Activated B cell treated with CpG ODN at 0.5 μM for 24 hours (primary cell): ENCODE measurements around the gene CSGALNACT2. TPM values are rescaled to one million over a fixed set of nuclear protein-coding genes. Genes with fewer than 3 reads are reported as not detected.

ENCODE experiments used
- ATAC-seq: fragments of 200-7000 bp; cut with Tn5 transposase; one replicate; pipeline ENCODE4 v1.10.0; 2021; ENCODE audit warnings: low read depth, mild to moderate bottlenecking, moderate library complexity
- CTCF ChIA-PET: fragments of 350-600 bp; sonication (Branson Sonifier 250); formaldehyde crosslinking; loops from one replicate; lab custom pipeline; 2021; ENCODE audit warnings: antibody characterized with exemption; lab: Charles Lee
- POLR2A ChIA-PET: fragments of 350-600 bp; sonication (Branson Sonifier 250); formaldehyde crosslinking; loops from one replicate; lab custom pipeline; 2021; ENCODE audit warnings: antibody characterized with exemption; lab: Charles Lee
- DNase-seq: peaks from one replicate; pipeline ENCODE4 v3.0.0; 2022
- H3K27ac Mint-ChIP-seq: one replicate; pipeline ENCODE4 v1.8.0; 2020; ENCODE audit warnings: mixed read lengths
- H3K27me3 Mint-ChIP-seq: one replicate; pipeline ENCODE4 v1.8.0; 2021; ENCODE audit warnings: mixed read lengths
- H3K36me3 Mint-ChIP-seq: one replicate; pipeline ENCODE4 v1.8.0; 2021; ENCODE audit warnings: low read depth, mixed read lengths
- H3K4me1 Mint-ChIP-seq: one replicate; pipeline ENCODE4 v1.8.0; 2021; ENCODE audit warnings: mixed read lengths
- H3K4me3 Mint-ChIP-seq: one replicate; pipeline ENCODE4 v1.8.0; 2020; ENCODE audit warnings: mild to moderate bottlenecking, mixed read lengths
- H3K9me3 Mint-ChIP-seq: one replicate; pipeline ENCODE4 v1.8.0; 2020; ENCODE audit warnings: mixed read lengths
- intact Hi-C: fragments of 100-400 bp; cut with micrococcal nuclease; formaldehyde crosslinking; loops from one replicate; pipeline ENCODE4 v1.15.1; 2024
- total RNA-seq: library from RNA; stranded (reverse); gene quantifications from 2 replicates; pipeline ENCODE4 v1.2.3, GENCODE V29; 2022
- TF ChIP-seq, protein P1 (sequence below): fragments of 200-600 bp; IDR thresholded peaks from one replicate; pipeline ENCODE4 v1.8.0; 2022; ENCODE audit warnings: antibody characterized with exemption, mild to moderate bottlenecking

Gene CSGALNACT2
- total RNA-seq, 1 donor from 2014 or later: 17.4 TPM

DNA sequence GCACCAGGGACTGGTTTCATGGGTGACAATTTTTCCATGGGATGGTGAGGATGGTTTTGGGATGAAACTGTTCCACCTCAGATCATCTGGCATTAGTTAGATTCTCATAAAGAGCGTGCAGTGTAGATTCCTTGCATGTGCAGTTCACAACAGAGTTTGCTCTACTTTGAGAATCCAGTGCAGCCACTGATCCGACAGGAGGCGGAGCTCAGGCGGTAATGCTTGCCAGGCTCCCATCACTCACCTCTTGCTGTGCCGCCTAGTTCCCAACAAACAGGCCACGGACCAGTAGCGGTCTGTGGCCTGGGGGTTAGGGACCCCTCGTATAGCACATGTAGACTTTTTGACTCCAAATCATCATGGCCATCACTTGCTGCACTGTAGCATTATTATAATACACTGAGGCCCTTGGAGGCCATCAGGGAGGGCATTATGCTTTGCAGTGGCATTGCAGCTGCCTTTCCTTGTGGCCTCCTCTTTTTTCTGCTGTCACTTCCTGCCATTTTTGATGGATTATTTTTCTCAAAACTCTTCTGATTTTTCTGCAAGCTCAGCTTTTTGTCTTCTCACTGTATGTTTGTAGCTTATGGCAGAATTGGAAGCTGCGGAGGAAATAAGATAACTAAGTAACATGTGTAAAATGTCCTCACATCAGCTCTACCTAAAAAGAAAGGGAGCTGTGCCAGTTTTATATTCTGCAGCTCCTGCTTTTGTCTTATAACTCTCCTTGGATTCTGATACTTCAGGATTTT, 18.5 kb downstream of the CSGALNACT2 start:
- no peak for DNase-seq
- H3K27me3 Mint-ChIP-seq: no peaks in the 10 kb centered on the region
- intact Hi-C loops: no loop called here
- peaks cover 39% of the 10 kb centered on the region for H3K4me1 Mint-ChIP-seq
- H3K27ac Mint-ChIP-seq: no peak overlapping the region
- no peaks in the 10 kb centered on the region for H3K9me3 Mint-ChIP-seq
- H3K4me3 Mint-ChIP-seq: no peak overlapping the region
- ATAC-seq: no peak
- H3K36me3 Mint-ChIP-seq: peaks cover 31% of the 10 kb centered on the region
- POLR2A ChIA-PET: no interaction called here
- CTCF ChIA-PET: interaction anchor here (0.8 kb wide), 1 partner anchor 18 kb away, joined by 3 read pairs; no protein-coding TSS in a partner anchor
- TF ChIP-seq, protein P1, sequence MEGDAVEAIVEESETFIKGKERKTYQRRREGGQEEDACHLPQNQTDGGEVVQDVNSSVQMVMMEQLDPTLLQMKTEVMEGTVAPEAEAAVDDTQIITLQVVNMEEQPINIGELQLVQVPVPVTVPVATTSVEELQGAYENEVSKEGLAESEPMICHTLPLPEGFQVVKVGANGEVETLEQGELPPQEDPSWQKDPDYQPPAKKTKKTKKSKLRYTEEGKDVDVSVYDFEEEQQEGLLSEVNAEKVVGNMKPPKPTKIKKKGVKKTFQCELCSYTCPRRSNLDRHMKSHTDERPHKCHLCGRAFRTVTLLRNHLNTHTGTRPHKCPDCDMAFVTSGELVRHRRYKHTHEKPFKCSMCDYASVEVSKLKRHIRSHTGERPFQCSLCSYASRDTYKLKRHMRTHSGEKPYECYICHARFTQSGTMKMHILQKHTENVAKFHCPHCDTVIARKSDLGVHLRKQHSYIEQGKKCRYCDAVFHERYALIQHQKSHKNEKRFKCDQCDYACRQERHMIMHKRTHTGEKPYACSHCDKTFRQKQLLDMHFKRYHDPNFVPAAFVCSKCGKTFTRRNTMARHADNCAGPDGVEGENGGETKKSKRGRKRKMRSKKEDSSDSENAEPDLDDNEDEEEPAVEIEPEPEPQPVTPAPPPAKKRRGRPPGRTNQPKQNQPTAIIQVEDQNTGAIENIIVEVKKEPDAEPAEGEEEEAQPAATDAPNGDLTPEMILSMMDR: no peak

DNA sequence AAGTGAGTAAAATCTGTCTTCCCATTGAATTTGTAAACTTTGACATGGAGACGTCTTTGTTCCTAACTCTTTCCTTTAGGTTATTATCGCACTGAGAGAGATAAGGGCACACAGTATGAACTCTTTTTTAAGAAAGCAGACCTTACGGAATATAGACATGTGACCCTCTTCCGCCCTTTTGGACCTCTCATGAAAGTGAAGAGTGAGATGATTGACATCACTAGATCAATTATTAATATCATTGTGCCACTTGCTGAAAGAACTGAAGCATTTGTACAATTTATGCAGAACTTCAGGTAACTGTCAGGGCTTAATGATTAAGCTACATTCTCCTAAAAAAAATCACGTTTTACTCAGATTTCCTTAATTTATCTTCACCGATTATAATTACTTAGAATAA, 20.4 kb downstream of the CSGALNACT2 start:
- Mint-ChIP-seq H3K4me3 (no peak overlapping the region), H3K27ac (no peak overlapping the region)

DNA sequence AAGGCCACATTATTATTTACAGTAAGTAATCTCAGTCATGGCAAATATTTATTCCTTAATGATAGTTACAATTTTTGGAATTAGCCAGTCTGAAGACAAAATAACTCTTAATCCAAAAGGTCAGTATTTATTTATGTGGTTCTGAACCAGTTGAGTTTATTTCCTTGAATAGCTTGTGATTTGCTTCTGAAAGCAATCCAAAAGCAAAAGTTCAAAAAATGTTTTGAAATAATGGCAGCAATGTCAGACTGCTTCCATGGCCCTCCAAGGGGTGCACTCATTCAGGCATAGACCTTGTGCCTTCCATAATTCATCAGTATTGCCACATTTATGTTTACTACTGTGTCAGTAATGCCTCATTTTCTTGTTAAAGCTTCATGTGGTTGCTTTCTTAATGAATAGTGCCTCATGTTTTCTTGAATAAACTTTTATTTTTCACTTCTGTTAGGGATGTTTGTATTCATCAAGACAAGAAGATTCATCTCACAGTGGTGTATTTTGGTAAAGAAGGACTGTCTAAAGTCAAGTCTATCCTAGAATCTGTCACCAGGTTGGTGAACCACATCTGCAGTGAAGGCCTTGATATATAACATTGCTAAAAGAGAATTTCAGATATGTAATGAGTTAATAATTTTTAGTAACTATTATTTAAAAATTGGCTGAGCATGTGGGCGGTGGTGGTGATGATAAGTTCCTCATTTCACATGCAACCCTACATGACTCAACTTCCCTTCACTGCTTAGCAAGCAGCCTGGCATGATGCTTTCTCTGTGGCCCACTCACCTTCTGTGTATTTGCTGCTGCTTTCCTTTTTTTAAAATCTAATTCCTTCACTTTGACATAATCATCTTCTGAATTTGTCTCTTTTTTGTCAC, 22.0 kb downstream of the CSGALNACT2 start:
- ChIA-PET CTCF (interaction anchor here (0.8 kb wide), 1 partner anchor 22 kb away, joined by 3 read pairs; the partner anchor contains the start of gene CSGALNACT2), POLR2A (interaction anchor here (0.5 kb wide), 1 partner anchor 247 kb away, joined by 3 read pairs; no protein-coding TSS in a partner anchor)
- Mint-ChIP-seq H3K27ac (peak overlapping the region; percentile 65), H3K4me3 (no peak overlapping the region), H3K27me3 (no peaks in the 10 kb centered on the region), H3K4me1 (peaks cover 28% of the 10 kb centered on the region), H3K9me3 (no peaks in the 10 kb centered on the region), H3K36me3 (peaks cover 59% of the 10 kb centered on the region)
- no peak for DNase-seq
- intact Hi-C loops: loop anchor here (1.0 kb wide), 1 partner anchor 20 kb away; no protein-coding TSS in a partner anchor
- ATAC-seq: peak; percentile 85
- TF ChIP-seq, protein P1: no peak

More for the DNA sequence above, 20.4 kb downstream of the CSGALNACT2 start:
- H3K27me3 Mint-ChIP-seq: no peaks in the 10 kb centered on the region
- ATAC-seq (no peak), DNase-seq (no peak)
- intact Hi-C loops: no loop called here
- TF ChIP-seq, protein P1: no peak
- H3K9me3 Mint-ChIP-seq: no peaks in the 10 kb centered on the region
- ChIA-PET POLR2A (interaction anchor here (1.4 kb wide), 1 partner anchor 20 kb away, joined by 5 read pairs; no protein-coding TSS in a partner anchor), CTCF (no interaction called here)
- peaks cover 33% of the 10 kb centered on the region for H3K4me1 Mint-ChIP-seq
- H3K36me3 Mint-ChIP-seq: peaks cover 49% of the 10 kb centered on the region

DNA sequence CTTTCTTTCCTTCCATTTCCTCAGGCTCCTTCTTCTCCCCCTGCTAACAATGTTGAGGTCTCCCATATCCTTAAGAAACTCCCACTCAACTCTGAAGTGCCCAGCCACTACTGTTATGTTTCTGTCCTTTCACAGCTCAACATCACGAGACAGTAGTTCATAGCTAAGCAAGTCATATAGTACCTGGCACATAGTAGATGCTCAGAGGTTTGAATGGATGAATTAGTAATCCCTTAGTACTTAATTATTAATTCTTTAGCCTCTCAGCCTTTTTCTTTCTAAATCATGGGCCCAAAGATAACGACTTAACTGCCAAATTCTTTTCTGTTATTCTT, 22.6 kb downstream of the CSGALNACT2 start:
- intact Hi-C loops: loop anchor here (1.0 kb wide), 1 partner anchor 21 kb away; no protein-coding TSS in a partner anchor
- TF ChIP-seq, protein P1: no peak
- POLR2A ChIA-PET: no interaction called here
- CTCF ChIA-PET: no interaction called here
- H3K4me3 Mint-ChIP-seq: no peak overlapping the region
- ATAC-seq (peak; percentile 56), DNase-seq (no peak)
- no peaks in the 10 kb centered on the region for H3K27me3 Mint-ChIP-seq
- H3K4me1 Mint-ChIP-seq: peaks cover 26% of the 10 kb centered on the region
- H3K9me3 Mint-ChIP-seq: no peaks in the 10 kb centered on the region
- peak overlapping the region; percentile 65 for H3K27ac Mint-ChIP-seq
- H3K36me3 Mint-ChIP-seq: peaks cover 56% of the 10 kb centered on the region

DNA sequence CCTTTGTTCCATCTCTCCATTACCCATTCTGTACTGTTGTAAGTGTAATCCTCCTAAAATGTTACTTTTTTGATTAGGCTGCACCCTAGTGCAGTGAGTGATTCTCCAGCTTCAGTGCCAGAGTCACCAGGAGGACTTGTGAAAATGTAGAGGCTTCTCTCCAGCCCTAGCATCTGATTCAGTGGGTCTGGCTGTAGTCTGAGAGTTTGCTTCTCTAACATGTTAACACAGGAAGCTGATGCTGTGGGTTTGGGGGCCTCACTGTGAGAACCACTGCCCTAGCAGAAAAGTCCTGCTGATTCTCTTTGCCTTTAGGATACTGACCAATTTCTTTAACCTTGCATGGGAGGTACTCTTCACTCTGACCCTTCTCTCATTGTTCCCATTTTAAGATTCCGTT, 24.4 kb downstream of the CSGALNACT2 start:
- Mint-ChIP-seq H3K4me3 (no peak overlapping the region), H3K4me1 (peaks cover 22% of the 10 kb centered on the region), H3K27ac (no peak overlapping the region), H3K9me3 (no peaks in the 10 kb centered on the region), H3K27me3 (no peaks in the 10 kb centered on the region), H3K36me3 (peaks cover 56% of the 10 kb centered on the region)
- ChIA-PET CTCF (no interaction called here), POLR2A (no interaction called here)
- TF ChIP-seq, protein P1: no peak
- ATAC-seq (no peak), DNase-seq (no peak)
- intact Hi-C loops: no loop called here
